Osteocyte (in vitro differentiated cells): Measurements from ENCODE around the gene ZFAND2A. TPM values are rescaled to one million over a fixed set of nuclear protein-coding genes. Genes with fewer than 3 reads are reported as not detected.
"Not testable (repeated sequence)": the region's sequence is repeated elsewhere in the genome, so short reads cannot be mapped to it uniquely, and the experiment has no call there.

Experiments
- DNase-seq: peaks from one replicate; pipeline ENCODE4 v3.0.0; 2021; ENCODE audit warnings: mixed read lengths; ENCODE audit not compliant: unreplicated experiment; ENCODE audit errors: extremely low spot score
- H3K27ac Mint-ChIP-seq: one replicate; pipeline ENCODE4 v1.8.0; 2021; ENCODE audit warnings: mild to moderate bottlenecking, mixed read lengths; ENCODE audit not compliant: unreplicated experiment
- H3K27me3 Mint-ChIP-seq: one replicate; pipeline ENCODE4 v1.8.0; 2021; ENCODE audit warnings: mixed read lengths; ENCODE audit not compliant: unreplicated experiment
- H3K36me3 Mint-ChIP-seq: one replicate; pipeline ENCODE4 v1.8.0; 2021; ENCODE audit warnings: mixed read lengths; ENCODE audit not compliant: unreplicated experiment
- H3K4me1 Mint-ChIP-seq: one replicate; pipeline ENCODE4 v1.8.0; 2021; ENCODE audit warnings: mixed read lengths; ENCODE audit not compliant: unreplicated experiment
- H3K4me3 Mint-ChIP-seq: one replicate; pipeline ENCODE4 v1.8.0; 2021; ENCODE audit warnings: mild to moderate bottlenecking, moderate library complexity, mixed read lengths; ENCODE audit not compliant: unreplicated experiment
- H3K9me3 Mint-ChIP-seq: one replicate; pipeline ENCODE4 v1.8.0; 2021; ENCODE audit warnings: mixed read lengths; ENCODE audit not compliant: unreplicated experiment
- total RNA-seq: library from RNA; stranded (reverse); gene quantifications from 2 replicates; pipeline ENCODE4 v1.2.1, GENCODE V29; 2021
- TF ChIP-seq, protein P1 (sequence below): fragments of 200-600 bp; sonication (generic); IDR thresholded peaks from 2 replicates; pipeline ENCODE4 v1.5.0; 2021; ENCODE audit warnings: antibody characterized with exemption, mild to moderate bottlenecking, moderate library complexity

The ZFAND2A gene
- total RNA-seq, 1 donor from 2014 or later = 18.3 TPM

DNA sequence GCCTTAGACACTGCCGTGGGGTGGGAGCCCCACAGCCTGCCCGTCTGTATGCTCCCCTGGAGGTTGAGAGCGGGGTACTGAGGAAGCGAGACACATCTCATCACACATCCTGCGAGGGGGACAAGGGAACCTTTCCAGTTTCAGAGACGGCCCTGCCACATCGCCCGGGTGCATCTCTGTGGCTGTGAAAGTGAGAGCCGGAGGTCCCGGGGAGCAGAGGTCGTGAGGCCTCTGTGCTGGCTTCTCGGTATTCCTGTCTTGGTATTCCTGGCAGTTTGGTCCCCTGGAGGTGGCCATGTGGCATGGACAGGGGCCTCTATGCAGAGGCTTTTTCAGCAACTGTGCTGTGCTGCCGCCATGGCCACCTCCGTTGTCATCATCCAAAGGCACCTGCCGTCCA is 41.9 kb upstream of the ZFAND2A start:
- DNase-seq = no peak
- Mint-ChIP-seq H3K4me1 (no peaks in the 10 kb centered on the region), H3K36me3 (no peaks in the 10 kb centered on the region), H3K4me3 (no peak overlapping the region), H3K9me3 (no peaks in the 10 kb centered on the region), H3K27me3 (peaks cover 37% of the 10 kb centered on the region), H3K27ac (no peak overlapping the region)
- TF ChIP-seq, protein P1, sequence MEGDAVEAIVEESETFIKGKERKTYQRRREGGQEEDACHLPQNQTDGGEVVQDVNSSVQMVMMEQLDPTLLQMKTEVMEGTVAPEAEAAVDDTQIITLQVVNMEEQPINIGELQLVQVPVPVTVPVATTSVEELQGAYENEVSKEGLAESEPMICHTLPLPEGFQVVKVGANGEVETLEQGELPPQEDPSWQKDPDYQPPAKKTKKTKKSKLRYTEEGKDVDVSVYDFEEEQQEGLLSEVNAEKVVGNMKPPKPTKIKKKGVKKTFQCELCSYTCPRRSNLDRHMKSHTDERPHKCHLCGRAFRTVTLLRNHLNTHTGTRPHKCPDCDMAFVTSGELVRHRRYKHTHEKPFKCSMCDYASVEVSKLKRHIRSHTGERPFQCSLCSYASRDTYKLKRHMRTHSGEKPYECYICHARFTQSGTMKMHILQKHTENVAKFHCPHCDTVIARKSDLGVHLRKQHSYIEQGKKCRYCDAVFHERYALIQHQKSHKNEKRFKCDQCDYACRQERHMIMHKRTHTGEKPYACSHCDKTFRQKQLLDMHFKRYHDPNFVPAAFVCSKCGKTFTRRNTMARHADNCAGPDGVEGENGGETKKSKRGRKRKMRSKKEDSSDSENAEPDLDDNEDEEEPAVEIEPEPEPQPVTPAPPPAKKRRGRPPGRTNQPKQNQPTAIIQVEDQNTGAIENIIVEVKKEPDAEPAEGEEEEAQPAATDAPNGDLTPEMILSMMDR = no peak

DNA sequence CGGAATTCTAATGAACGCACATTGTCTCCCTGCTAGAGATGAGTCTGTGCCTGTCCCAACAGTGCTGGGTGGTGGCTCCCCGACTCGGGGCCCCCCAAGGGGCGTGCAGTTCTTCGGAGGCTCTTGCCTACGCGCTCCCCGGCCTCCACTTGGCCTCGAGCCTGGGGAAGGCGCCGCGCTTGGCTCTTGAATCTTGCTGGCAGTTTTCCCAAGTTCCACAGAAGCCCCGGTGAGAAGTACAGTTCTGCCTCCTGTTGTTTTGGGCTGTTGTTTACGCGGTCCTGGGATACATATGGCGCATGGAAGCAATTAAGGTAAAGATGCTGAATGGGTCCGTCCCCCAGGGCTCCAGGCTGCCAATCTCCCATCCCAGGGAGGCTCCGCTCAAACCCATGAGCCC is 40.0 kb upstream of the ZFAND2A start:
- H3K4me3 Mint-ChIP-seq = no peak overlapping the region
- DNase-seq = no peak
- no peaks in the 10 kb centered on the region for H3K36me3 Mint-ChIP-seq
- no peaks in the 10 kb centered on the region for H3K4me1 Mint-ChIP-seq
- H3K9me3 Mint-ChIP-seq = no peaks in the 10 kb centered on the region
- TF ChIP-seq, protein P1 = no peak
- no peak overlapping the region for H3K27ac Mint-ChIP-seq
- peaks cover 36% of the 10 kb centered on the region for H3K27me3 Mint-ChIP-seq

DNA sequence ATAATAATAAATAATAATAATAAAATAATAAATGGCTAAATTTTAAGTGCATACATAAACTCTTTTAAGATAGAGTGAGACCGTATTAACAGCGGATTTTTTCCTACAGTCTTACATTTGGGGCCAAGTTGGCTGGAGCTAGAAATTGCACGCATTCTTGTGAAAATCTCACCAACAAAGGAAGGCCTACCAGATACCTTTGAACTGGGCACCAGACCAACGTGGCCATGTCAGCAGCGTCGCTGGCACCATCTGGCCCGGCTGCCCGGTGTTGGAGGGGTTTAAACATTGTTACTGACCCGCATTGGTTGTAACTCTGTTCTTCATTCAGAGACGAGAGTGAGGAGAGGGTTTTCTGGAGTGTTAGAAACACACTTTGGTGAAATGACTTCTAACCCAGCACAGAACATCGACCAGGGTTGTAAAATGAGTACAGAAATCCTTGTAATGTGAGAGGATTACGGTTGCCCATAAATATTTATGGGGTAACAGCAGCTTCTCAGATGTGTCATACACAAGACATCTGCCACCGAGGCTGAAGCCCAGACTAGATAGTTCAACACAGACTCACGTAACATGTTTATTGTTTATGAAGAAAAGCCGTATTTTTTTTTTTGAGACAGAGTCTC is 38.1 kb upstream of the ZFAND2A start:
- Mint-ChIP-seq H3K4me3 (no peak overlapping the region), H3K4me1 (no peaks in the 10 kb centered on the region), H3K9me3 (no peaks in the 10 kb centered on the region), H3K27me3 (peaks cover 30% of the 10 kb centered on the region), H3K36me3 (no peaks in the 10 kb centered on the region), H3K27ac (no peak overlapping the region)
- TF ChIP-seq, protein P1 = no peak
- DNase-seq = no peak

DNA sequence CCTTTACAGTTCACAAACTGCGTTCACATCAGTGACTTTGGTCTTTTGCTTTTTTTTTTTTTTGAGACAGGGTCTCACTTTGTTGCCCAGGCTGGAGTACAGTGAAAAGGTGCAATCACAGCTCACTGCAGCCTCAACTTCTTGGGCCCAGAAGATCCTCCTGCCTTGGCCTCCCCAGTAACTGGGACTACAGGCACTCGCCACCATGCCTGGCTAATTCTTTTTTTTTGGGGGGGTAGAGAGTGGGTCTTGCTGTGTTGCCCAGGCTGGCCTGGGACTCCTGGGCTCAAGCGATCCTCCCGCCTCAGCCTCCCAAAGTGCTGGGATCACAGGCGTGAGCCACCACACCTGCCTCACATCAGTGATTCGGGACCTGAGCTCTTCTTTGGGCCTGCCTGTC is 37.0 kb upstream of the ZFAND2A start:
- DNase-seq = no peak
- Mint-ChIP-seq H3K27ac (no peak overlapping the region), H3K27me3 (peaks cover 34% of the 10 kb centered on the region), H3K36me3 (no peaks in the 10 kb centered on the region), H3K9me3 (no peaks in the 10 kb centered on the region), H3K4me3 (no peak overlapping the region), H3K4me1 (no peaks in the 10 kb centered on the region)
- TF ChIP-seq, protein P1 = no peak

DNA sequence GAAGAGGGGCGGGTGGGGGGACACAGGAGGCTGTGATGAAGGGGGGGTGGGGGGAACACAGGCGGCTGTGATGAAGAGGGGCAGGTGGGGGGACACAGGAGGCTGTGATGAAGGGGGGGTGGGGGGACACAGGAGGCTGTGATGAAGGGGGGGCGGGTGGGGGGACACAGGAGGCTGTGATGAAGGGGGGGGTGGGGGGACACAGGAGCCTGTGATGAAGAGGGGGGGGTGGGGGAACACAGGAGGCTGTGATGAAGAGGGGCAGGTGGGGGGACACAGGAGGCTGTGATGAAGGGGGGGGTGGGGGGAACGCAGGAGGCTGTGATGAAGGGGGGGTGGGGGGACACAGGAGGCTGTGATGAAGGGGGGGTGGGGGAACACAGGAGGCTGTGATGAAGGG is 36.4 kb upstream of the ZFAND2A start:
- peaks cover 34% of the 10 kb centered on the region for H3K27me3 Mint-ChIP-seq
- H3K36me3 Mint-ChIP-seq = not testable (repeated sequence)

More for the DNA sequence above, 36.4 kb upstream of the ZFAND2A start:
- H3K9me3 Mint-ChIP-seq, DNase-seq, H3K4me1 Mint-ChIP-seq, H3K27ac Mint-ChIP-seq, H3K4me3 Mint-ChIP-seq: not testable (repeated sequence)
